HG03139 (cell line): Measurements from ENCODE around the gene MRGPRD.

Source experiments
- ATAC-seq: cut with Tn5 transposase; IDR thresholded peaks from one replicate; pipeline ENCODE4 v1.9.1; 2021; ENCODE audit not compliant: unreplicated experiment

MRGPRD gene

DNA sequence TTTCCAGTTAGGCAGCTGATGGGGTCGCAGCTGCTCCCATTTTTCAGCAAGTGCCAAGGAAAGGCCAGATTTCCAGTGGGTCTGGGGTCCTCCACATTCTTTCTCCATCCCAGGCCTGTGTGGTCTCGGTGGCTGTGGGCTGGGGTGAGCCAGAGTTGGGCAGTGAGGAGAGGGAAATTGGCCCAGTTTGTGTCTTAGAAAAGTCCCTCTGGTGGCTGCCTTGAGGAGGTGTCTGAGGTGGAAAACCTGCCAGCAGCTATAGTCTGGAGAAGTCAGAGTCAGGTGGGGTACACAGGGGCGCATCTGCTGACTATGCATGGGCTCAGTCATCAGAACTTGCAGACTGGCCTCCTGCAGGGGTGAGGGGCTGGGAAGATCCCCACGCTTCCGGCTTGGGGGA is 30.5 kb downstream of the MRGPRD start:
- ATAC-seq = no peak

DNA sequence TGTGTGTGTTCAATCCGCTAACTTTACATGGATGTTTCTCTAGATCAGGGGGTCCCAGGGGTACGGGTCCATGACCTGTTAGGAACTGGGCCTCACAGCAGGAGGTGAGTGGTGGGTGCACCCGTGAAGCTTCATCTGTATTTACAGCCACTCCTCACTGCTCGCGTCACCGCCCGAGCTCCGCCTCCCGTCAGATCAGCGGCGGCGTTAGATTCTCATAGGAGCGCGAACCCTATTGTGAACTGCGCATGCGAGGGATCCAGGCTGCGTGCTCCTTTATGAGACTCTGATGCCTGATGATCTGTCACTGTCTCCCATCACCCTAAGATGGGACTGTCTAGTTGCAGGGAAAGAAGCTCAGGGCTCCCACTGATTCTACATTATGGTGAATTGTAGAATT is 31.9 kb downstream of the MRGPRD start:
- ATAC-seq = no peak

DNA sequence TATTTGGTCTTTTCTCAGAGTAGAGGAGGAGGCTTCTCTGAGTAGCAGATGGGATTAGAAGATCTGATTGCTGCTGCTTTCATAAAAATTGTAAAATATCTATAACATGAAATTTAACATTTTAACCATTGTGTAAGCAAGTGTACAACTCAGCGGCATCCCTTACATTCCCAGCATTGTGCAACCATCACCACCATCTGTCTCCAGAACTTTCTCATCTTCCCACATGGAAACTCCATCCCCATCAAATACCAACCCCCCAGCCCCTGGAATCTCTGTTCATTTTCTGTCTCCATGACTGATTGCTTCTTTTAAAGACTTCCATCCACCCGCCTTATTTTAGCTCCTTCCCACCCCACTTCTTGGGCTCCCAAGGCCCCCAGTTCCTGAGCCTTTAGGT is 32.3 kb downstream of the MRGPRD start:
- no peak for ATAC-seq

DNA sequence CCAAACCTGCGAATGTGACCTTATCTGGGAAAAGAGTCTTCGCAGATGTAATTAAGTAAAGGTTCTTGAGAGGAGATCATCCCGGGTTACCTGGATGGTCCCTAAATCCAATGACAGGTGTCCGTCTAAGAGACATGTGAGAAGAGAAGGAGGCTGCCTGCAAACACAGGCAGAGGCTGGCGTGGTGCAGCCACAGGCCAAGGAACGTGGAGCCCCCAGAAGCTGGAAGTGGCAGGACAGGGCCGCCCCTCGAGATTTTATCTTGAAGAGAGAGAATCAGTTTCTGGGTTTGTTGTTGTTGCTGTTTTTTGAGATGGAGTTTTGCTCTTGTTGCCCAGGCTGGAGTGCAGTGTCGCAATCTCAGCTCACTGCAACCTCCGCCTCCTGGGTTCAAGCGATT is 33.6 kb downstream of the MRGPRD start:
- no peak for ATAC-seq

DNA sequence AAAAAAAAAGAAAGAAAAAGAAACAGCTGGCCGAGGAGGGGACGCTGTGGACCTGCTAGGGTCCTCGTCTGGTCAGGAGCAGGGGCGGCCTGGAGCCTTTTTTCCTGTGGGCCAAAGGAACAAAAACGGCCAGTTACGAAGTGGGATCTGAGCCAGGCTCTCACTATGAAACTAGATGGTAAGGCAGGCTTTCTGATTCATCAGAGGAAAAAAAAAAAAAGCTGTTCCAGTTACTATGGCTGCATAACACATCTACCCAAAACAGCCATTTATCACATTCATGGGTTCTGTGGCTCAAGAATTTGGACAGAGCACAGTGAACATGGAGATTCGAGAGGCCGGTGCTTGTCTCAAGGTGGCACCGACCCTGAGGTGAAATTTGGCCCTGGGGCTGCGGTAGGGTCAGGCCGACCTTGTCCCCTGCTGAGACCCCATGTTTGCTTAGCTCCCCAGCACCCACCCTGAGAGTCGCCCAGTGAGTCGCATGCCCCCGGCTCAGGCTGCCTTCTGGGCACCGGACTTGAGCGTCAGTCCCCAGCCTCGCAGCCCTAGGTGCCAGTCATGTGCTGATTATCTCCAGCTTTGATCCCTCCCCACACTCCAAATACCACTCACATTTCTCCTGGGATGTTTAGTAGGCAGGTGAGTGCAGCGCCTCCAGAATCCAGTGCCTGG is 34.2 kb downstream of the MRGPRD start:
- ATAC-seq = no peak

DNA sequence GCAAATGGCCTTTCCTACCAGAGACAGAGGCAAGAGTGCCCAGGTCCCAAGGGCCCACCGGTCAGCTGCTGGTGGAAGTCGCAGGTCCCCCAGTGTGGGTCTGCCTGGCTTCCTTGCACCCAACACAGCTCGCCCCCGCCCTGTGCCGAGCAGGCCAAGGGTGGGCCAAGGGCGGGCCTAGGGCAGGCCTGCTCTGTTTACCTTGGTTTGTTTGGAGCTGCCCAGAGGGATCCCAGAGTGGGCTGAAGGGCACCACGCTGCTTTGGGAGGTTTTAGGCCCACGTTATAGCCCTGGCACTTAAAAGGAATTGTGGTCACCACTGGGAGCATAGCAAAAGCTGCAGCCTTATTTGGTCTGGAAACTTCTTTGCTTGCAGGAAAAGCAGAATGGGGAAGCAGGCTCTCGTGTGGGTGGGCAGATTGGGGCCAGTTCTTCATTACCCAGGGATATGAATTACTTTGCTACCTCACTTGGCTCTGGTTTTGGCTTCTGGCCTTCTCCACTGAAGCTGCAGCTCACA is 38.0 kb downstream of the MRGPRD start:
- no peak for ATAC-seq

DNA sequence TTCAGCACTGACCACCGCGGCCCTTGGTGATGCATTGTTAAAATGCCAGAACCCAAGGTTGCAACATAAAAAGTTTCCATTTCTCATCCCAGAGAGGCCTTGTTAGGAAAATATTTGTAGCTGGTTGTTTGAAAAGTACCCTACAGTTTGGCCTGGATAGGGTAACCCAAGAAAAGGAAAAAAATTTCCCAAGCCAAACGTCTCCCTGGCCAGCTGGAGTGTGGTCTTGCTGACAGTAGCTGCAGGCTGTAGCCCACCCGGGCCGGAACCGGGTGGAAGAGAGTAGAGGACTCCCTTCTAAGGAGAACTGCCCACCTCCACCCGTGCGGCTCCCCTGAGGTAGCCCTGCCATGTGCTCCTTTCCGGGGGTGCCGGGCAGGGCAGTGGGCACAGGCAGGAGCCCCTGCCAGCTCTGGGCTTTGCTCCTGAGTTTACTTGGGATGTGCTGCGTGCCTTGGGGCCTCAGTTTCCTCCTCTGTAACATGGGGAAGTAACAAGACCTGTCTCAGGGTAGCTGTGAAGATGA is 38.6 kb downstream of the MRGPRD start:
- no peak for ATAC-seq

DNA sequence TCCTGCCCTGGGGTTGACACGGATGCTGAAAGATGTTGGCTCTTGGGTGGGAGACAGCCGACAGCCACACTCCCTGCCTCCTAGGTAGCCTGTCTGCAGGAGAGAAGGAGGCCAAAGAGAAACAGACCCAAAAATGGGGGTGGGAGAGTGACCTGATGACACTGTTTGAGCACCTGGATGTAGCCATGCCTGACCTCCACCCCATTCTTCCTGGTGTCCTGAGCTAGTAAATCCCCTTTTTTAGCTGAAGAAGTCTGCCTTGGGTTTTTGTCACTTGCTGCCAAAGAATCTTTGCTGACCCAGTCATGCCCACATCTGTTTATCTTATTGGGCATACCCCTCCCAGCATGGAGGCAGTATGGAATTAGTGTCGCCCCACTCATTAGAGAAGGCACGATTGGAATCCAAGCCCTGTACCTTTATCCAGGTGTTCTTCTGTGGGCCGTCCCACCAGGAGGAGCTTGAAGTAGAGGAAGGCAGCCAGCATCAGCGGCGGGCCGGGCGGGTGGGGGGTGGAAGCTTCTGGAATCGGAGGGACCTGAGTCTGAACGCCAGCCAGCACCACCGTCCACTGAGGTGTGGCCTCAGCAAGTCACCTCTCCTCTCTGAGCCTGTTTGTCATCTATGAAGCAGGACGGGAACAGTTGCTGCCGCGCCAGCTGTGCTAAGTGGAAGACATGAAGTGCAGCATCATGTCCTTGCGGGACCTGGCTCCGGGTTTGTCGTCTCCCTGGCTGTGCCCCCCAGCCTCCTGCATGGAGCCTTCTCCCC is 39.3 kb downstream of the MRGPRD start:
- no peak for ATAC-seq

DNA sequence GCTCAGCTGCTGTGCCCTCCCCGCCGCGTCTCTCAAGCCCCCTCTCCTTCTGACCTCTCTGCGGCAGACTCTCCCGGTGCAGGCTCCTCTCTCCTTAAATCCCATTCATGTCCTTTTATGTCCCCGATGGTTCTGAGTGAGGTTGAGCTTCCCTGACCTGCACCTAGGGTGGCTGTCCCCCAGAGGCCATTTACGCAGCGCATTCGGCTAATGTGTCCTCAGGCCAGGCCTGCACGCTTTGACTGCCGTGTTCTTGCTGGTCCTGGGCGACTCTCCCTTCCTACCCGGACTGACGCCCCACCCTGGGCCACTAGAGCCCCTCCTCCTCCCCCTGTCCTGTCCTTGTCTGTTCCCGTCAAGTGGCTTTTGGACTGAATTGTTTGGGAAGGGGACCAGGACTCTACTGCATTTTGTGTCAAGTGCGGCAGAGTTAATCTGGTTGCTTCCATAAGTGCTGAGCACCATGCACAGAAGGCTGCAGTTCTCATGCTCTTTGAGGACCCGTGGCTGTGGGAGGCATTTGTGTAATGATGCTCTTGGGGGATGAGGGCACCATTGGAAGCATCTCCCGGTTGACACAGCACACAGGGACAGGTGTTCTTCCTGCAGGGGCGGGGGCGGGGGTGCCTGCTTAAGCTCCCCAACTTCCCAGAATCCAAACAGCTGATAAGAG is 40.0 kb downstream of the MRGPRD start:
- no peak for ATAC-seq

DNA sequence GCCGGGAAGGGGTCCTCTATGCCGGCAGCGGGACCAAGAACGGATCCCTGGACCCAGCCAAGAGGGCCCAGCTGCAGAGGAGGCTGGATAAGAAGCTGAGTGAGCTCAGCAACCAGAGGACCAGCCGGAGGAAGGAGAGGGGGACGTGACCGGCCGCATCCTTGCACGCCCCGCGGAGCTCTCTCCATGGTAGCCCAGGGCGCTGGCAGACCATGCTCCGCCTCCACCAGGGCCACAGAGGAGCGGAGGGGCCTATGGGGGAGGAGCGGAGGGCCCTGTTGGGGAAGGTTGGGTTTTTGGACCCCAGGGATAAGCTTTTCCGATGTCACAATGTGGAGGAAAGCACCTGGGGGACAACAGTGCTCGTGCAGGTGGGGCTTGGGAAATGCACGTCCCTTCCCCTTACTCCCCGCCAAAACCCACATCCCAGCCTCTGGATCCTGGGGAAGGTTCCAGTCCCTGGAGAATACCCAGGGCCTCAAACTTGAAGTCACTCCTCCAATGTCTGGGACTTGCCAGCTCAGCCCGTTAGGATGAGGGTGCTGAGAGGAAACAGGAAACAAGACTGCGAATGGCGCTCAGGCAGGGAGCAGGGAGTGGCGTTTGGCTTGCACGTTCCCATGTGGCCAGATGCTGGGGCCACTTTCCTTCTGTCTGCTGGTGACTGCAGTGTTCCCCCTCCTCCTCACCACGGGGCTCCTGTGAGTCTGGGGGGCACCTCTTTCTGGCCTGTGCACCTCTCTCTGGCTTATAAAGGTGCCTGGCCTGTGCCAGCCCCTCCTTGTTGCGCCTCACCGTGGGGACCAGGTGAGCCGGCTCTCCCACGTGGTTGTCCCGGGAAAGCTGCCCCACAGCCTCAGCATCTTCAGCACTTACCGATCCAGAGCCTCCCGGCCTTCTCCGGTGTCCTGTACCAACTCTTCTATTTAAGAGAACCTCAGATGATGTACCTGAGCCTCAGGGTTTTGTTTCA is 40.9 kb downstream of the MRGPRD start:
- no peak for ATAC-seq

DNA sequence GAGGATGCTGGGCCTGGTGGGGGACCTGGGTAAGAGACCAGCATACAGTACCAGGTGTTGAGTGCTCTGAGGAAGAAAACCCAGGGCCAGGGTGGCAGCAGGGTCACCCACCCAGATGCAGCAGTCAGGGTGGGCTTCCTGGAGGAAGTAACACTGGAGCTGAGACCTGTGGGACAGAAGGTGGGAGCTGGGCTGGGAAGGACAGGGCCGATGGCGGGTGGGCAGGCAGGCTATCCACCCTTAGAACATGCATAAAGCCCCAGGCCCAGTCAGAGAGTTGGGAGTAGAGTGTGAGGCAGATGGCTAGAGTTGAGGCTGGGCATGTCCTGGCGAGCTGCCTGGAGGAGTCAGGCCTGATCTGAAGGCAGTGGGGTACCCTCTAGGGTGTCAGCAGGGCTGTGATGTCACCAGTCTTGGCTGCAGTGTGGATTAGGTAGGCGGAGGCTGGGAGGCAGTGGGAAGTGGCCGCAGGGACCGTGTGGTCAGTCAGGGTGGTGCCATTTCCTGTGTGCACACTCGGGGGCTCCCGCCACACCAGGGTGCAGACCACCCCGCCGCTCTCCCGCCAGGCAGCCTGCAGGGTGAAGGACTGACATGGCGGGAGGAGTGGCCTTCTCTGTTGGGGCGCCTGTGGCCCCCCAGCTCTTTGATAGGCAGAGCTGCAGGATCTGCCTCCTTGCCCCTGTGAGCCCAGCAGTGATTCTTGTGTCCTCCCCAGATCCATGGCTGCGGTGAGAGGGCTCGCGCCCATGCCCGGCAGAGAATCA is 41.8 kb downstream of the MRGPRD start:
- ATAC-seq = no peak

DNA sequence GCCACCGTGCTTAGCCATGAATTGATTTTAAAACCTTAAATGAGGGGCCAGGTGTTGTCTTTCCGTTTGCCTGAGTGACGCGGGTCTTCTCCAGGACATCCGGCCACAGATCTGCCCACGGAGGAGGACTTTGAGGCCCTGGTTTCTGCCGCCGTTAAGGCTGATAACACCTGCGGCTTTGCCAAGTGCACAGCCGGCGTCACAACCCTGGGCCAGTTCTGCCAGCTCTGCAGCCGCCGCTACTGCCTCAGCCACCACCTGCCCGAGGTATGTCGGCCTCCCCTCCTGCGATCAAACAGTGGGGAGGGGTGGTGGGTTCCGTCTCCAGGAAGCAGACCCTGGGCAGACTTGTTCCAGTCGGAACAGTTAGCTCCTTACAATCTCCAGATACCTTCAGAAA is 42.7 kb downstream of the MRGPRD start:
- ATAC-seq = no peak

DNA sequence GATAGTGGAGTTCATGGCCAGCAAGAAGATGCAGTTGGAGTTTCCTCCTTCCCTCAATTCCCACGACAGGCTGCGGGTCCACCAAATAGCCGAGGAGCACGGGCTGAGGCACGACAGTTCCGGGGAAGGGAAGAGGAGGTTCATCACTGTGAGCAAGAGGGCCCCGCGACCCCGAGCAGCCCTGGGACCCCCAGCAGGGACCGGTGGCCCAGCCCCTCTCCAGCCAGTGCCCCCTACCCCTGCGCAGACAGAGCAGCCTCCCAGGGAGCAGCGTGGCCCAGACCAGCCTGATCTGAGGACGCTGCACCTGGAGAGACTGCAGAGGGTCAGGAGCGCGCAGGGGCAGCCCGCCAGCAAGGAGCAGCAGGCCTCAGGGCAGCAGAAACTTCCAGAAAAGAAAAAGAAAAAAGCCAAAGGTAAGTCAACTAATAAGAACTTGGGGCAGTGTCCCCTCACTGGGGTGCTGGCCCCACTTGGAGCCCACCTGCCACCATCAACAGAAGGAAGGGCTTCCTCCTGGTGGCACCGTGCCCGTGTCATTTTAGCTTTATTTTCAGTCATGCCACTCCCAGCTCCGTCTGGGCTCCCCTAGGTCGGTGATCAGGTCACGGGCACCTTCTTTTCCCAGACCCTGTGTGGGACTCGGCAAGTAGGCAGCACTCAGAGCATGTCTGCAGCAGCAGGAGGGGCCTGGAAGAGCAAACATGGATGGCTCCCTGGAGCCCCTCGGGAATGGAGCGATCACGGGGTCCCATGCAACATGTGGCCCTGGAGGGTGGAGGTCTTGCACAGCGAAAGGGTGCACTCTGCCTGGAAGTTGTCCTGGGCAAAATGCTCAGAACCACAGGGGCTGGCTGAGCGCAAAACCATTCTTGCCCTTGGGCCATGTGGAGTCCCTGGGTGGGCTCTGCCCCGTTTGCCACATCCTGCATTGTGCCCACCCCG is 43.8 kb downstream of the MRGPRD start:
- no peak for ATAC-seq

DNA sequence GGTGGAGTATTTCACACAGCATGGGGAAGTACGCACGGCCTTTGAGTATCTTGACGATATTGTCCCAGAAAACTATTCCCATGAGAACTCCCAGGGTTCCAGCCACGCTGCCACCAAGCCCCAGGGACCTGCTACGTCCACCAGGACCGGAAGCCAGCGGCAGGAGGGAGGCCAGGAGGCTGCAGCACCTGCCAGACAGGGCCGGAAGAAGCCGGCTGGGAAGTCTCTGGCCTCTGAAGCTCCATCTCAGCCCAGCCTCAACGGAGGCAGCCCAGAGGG is 44.5 kb downstream of the MRGPRD start:
- no peak for ATAC-seq

DNA sequence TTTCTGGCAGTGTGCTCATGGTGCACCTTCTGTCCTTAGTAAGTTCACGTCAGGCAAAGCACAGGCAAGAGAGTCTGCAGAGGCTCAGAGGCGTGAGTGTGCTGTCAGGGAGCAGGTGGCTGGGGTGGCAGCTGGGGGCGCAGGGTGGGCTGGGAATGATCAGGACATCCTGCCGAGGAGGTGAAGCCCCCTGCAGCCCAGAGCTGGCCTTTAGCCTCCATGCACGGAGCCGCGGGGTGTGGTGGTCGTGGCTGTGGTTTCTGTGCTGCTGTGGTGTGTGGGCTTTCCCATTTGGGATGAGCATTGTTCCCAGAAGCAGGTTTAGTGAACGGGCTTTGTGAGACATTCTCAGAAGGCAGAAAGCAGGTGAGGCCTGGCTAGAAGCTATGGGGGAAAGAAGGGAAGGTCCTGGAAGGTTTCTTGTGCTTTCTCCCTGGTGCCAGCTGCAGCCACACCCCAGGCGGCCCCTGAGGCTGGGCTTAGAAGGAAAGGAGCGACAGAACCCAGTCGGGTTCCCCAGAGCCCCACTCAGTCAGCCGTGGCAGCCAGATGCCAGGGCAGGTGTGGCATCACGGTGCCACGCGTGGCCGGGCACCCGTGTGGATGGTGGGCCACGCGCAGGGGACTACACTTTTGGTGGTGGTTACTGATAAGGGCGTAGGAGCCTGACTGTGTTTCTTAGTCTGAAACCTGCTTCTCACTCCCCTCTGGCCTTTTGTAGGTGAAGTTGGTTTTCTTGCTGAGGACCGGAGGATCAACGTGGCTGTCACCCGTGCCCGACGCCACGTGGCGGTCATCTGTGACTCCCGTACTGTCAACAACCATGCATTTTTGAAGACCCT is 45.0 kb downstream of the MRGPRD start:
- no peak for ATAC-seq

DNA sequence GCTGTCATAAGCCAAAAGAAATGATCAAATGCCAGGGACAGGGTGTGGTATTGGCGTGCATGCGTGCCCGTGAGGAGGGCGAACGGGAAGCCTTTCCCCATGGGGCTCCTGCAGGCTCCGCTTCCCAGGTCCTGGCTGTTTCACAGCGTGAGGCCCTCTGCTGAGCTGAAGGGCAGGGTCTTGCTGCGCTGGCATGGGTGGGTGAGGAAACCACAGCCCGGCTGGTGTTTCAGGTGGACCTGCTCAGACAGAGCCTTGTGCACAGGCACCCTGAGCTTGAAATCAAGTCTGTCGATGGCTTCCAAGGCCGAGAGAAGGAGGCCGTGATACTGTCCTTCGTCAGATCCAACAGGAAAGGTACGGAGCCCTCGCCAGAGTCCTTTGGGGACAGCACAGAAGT is 45.7 kb downstream of the MRGPRD start:
- ATAC-seq = no peak

DNA sequence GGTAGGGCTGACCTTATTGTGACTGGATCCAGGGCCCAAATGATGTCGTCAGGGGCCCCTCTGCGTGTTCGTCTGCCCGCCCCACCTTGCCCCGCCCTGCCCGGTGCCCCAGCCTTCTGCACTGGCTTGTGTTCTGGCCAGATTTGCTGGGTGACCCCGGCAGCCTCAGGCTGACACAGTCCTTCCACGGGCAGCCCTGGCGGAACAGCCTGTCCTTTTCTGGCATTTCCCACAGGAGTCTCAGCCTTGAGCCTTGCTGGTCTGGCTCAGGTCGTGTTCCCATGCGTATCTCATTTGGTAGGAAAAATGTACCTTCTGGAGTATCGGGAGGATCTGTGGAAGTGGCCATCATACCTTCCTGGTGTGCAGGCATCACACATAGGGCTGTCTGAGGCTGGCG is 46.1 kb downstream of the MRGPRD start:
- no peak for ATAC-seq

DNA sequence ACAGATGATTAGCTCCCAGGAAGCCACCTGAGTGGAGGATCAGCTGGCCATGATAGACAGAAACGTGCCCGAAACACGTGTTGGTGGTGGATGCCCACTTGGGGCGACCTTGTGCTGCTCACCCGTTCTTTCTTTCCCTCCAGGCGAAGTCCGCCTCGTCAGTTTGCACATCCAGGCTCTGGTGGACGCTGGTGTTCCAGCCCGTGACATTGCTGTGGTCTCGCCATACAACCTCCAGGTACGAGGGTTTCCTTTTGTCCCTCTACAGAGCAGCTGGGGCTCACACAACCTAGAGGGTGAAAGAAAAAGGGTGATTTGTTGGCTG is 46.5 kb downstream of the MRGPRD start:
- no peak for ATAC-seq
